Pancreas (tissue), 10 donors: ENCODE data around the gene PCDHGA9. TPM values are rescaled to one million over a fixed set of nuclear protein-coding genes. Genes with fewer than 3 reads are reported as not detected.
"Not testable (repeated sequence)": the region's sequence is repeated elsewhere in the genome, so short reads cannot be mapped to it uniquely, and the experiment has no call there.

Experiments
- ATAC-seq, 4 donors: fragments of 200-7000 bp; cut with Tn5 transposase; one replicate each; pipeline versions ENCODE4 v1.8.0 to v1.9.1; 2020; ENCODE audit warnings: mild to moderate bottlenecking in 4 of 4, moderate library complexity in 4 of 4
- DNase-seq, 6 donors: peaks; one replicate each; pipeline ENCODE4 v3.0.0-alpha.2; 2020
- FAIRE-seq: peaks from 2 replicates; lab custom pipeline; 2012; peaks lifted over from hg19 to GRCh38; lab: Jason Lieb, UNC
- H3K27ac ChIP-seq, 4 donors: fragments of 200-600 bp; sonication (generic); 1 replicate in 3 of 4; 2 replicates in 1 of 4; pipeline versions ENCODE4 v1.5.0 to v1.8.0; 2020
- H3K27me3 ChIP-seq, 4 donors: fragments of 200-600 bp; one replicate each; pipeline ENCODE4 v1.8.0; 2021
- H3K36me3 ChIP-seq, 3 donors: fragments of 200-600 bp; sonication (generic) in 1 of 3; one replicate each; pipeline versions ENCODE4 v1.5.0 to v1.8.0; 2020 to 2021
- H3K4me1 ChIP-seq, 3 donors: fragments of 200-600 bp; one replicate each; pipeline ENCODE4 v1.8.0; 2021
- H3K4me3 ChIP-seq, 4 donors: fragments of 200-600 bp; sonication (generic) in 2 of 4; one replicate each; pipeline versions ENCODE4 v1.5.0 to v1.8.0; 2020 to 2021
- H3K9me3 ChIP-seq, 4 donors: fragments of 200-600 bp; one replicate each; pipeline ENCODE4 v1.8.0; 2021
- WGBS, 2 donors: extraction: QIAGEN DNeasy Blood & Tissue Kit; methylation state at CpG; one replicate each; pipeline ENCODE4 v1.1.7; 2013; 5-methylcytosine and 5-hydroxymethylcytosine counted together
- intact Hi-C, 3 donors: fragments of 100-400 bp; cut with DNase I; formaldehyde crosslinking; loops; one replicate each; pipeline versions ENCODE4 v1.11.1 to v1.14.2; 2022
- polyA plus RNA-seq, 2 donors: library from polyadenylated mRNA; stranded (reverse); fragments of 200-250 nt; gene quantifications; one replicate each; pipeline ENCODE4 v1.2.3, GENCODE V29; 2013
- total RNA-seq, 6 donors: library from RNA; stranded (reverse); fragmentation: NEBNext Ultra II Directional in 4 of 6; extraction: Animal tissue kit (Norgen Biotek cat#: 25700) in 4 of 6; gene quantifications; one replicate each; pipeline versions ENCODE4 v1.2.1 to v1.2.4, GENCODE V29; 2021 to 2023
- TF ChIP-seq, protein P1 (sequence below), 4 donors: fragments of 200-600 bp; sonication (generic) in 3 of 4; IDR thresholded peaks; one replicate each; pipeline versions ENCODE4 v1.5.0 to v1.8.0; 2021; ENCODE audit warnings: antibody characterized with exemption in 4 of 4
- donor health status: healthy with polysubstance abuse.
- donor health status: DM: no; HTN: no; CAD: no; lungs with moderate emphysema.
- donor health status: DM: no; HTN: no; CAD: no.
- donor health status: control.
- donor health status: control.
- donor health status: Bipolar disorder and iron deficiency.
- donor health status: DM: yes; HTN: yes; CAD: no.
- donor health status: DM: no; HTN: no; CAD: no.
- donor health status: DM: no; HTN: no; CAD: no.
- donor health status: DM: yes; HTN: yes; CAD: no.

The PCDHGA9 gene
- total and polyA plus RNA-seq, 8 donors: 0.31 to 3.0 (median 2.0) TPM

GRCh38 chr5:141397756-141398551 is 4.6 kb upstream of the PCDHGA9 start, which contains the start of gene PCDHGB5:
Gene PCDHGB5 (plus strand): TSS chr5:141397947. CDS start chr5:141398128, 181 bp downstream.
- ATAC-seq (peak; percentile 94 to 100 (median 98)), DNase-seq (peak in 4 of 6 donors; percentile 33 to 69 (median 45))
- H3K9me3 ChIP-seq: peaks cover 0 to 17% (median 2%) of the 10 kb centered on the region in 4 donors
- WGBS, 2 donors: 1 to 5% methylated on average over 24 to 25 of the region's 43 CpGs
- H3K27me3 ChIP-seq, FAIRE-seq, H3K36me3 ChIP-seq, intact Hi-C loops, H3K27ac ChIP-seq, H3K4me1 ChIP-seq: not testable (repeated sequence)
- H3K4me3 ChIP-seq: peak within 1 kb of the TSS in 2 of 4 donors; percentile 8 to 37
- TF ChIP-seq, protein P1, sequence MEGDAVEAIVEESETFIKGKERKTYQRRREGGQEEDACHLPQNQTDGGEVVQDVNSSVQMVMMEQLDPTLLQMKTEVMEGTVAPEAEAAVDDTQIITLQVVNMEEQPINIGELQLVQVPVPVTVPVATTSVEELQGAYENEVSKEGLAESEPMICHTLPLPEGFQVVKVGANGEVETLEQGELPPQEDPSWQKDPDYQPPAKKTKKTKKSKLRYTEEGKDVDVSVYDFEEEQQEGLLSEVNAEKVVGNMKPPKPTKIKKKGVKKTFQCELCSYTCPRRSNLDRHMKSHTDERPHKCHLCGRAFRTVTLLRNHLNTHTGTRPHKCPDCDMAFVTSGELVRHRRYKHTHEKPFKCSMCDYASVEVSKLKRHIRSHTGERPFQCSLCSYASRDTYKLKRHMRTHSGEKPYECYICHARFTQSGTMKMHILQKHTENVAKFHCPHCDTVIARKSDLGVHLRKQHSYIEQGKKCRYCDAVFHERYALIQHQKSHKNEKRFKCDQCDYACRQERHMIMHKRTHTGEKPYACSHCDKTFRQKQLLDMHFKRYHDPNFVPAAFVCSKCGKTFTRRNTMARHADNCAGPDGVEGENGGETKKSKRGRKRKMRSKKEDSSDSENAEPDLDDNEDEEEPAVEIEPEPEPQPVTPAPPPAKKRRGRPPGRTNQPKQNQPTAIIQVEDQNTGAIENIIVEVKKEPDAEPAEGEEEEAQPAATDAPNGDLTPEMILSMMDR (IDR thresholded peaks at IDR 0.05): peak in 3 of 4 donors; percentile 35 to 44 (median 41)

GRCh38 chr5:141398608-141399007 is 4.0 kb upstream of the PCDHGA9 start:
- Histone ChIP-seq H3K4me1 (peaks cover 0 to 2% (median 0%) of the 10 kb centered on the region in 3 donors), H3K4me3 (peak overlapping the region in 1 of 4 donors; percentile 13), H3K36me3 (no peaks in the 10 kb centered on the region), H3K9me3 (peaks cover 0 to 10% (median 2%) of the 10 kb centered on the region in 4 donors), H3K27me3 (no peaks in the 10 kb centered on the region), H3K27ac (no peak overlapping the region)
- WGBS, 2 donors: 18 to 22% methylated on average over 15 of the region's 15 CpGs
- intact Hi-C loops: no loop called here
- no peak for DNase-seq
- TF ChIP-seq, protein P1 (IDR thresholded peaks at IDR 0.05): no peak
- FAIRE-seq: no peak
- ATAC-seq: no peak

GRCh38 chr5:141399555-141400258 is 2.9 kb upstream of the PCDHGA9 start:
- DNase-seq: peak in 1 of 6 donors; percentile 32
- peaks cover 0 to 6% (median 2%) of the 10 kb centered on the region in 4 donors for H3K9me3 ChIP-seq
- no peak for FAIRE-seq

DNA sequence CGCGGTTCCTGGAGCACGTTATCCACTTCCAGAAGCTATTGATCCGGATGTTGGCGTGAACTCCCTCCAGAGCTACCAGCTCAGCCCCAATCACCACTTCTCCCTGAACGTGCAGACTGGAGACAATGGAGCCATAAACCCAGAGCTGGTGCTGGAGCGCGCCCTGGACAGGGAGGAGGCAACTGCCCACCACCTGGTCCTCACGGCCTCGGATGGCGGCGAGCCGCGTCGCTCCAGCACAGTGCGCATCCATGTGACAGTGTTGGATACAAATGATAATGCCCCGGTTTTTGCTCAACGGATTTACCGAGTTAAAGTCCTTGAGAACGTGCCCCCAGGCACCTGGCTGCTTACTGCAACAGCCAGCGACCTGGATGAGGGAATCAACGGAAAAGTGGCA is 809 bp downstream of the PCDHGA9 start:
- no peak overlapping the region for H3K27ac ChIP-seq
- TF ChIP-seq, protein P1 (IDR thresholded peaks at IDR 0.05): no peak
- intact Hi-C loops: loop anchor here in 1 of 3 donors (10.0 kb wide), 1 partner anchor 151 kb away; no protein-coding TSS in a partner anchor
- H3K9me3 ChIP-seq: peaks cover 0 to 6% (median 2%) of the 10 kb centered on the region in 4 donors
- ATAC-seq (no peak), DNase-seq (peak in 1 of 6 donors; percentile 34), FAIRE-seq (no peak)
- no peaks in the 10 kb centered on the region for H3K27me3 ChIP-seq
- no peaks in the 10 kb centered on the region for H3K36me3 ChIP-seq
- H3K4me1 ChIP-seq: peaks cover 0 to 2% (median 0%) of the 10 kb centered on the region in 3 donors
- H3K4me3 ChIP-seq: no peak overlapping the region
- WGBS, 2 donors: 23 to 27% methylated on average over 22 of the region's 22 CpGs

More at GRCh38 chr5:141399555-141400258, 2.9 kb upstream of the PCDHGA9 start:
- 20 to 21% methylated on average over 53 to 61 of the region's 61 CpGs for WGBS, 2 donors
- intact Hi-C loops: loop anchor here in 1 of 3 donors (10.0 kb wide), 1 partner anchor 155 kb away; no protein-coding TSS in a partner anchor
- H3K4me3 ChIP-seq: no peak overlapping the region
- H3K4me1 ChIP-seq: peaks cover 0 to 2% (median 0%) of the 10 kb centered on the region in 3 donors
- no peak for ATAC-seq
- H3K27ac ChIP-seq: no peak overlapping the region
- H3K27me3 ChIP-seq: no peaks in the 10 kb centered on the region
- no peaks in the 10 kb centered on the region for H3K36me3 ChIP-seq
- TF ChIP-seq, protein P1 (IDR thresholded peaks at IDR 0.05): no peak
